ENCODE data around the gene RBM43.

- TF ChIP-seq, protein P1, sequence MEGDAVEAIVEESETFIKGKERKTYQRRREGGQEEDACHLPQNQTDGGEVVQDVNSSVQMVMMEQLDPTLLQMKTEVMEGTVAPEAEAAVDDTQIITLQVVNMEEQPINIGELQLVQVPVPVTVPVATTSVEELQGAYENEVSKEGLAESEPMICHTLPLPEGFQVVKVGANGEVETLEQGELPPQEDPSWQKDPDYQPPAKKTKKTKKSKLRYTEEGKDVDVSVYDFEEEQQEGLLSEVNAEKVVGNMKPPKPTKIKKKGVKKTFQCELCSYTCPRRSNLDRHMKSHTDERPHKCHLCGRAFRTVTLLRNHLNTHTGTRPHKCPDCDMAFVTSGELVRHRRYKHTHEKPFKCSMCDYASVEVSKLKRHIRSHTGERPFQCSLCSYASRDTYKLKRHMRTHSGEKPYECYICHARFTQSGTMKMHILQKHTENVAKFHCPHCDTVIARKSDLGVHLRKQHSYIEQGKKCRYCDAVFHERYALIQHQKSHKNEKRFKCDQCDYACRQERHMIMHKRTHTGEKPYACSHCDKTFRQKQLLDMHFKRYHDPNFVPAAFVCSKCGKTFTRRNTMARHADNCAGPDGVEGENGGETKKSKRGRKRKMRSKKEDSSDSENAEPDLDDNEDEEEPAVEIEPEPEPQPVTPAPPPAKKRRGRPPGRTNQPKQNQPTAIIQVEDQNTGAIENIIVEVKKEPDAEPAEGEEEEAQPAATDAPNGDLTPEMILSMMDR (IDR thresholded peaks at IDR 0.05), result no peak
- TF ChIP-seq POLR2A (IDR thresholded peaks at IDR 0.05), result no peak
These were observed 56.1 kb downstream of the RBM43 start for GRCh38 chr2:151205571-151205970.

Data from vagina (tissue), 2 donors.